ENCODE data around the gene LRRIQ1.

DNA sequence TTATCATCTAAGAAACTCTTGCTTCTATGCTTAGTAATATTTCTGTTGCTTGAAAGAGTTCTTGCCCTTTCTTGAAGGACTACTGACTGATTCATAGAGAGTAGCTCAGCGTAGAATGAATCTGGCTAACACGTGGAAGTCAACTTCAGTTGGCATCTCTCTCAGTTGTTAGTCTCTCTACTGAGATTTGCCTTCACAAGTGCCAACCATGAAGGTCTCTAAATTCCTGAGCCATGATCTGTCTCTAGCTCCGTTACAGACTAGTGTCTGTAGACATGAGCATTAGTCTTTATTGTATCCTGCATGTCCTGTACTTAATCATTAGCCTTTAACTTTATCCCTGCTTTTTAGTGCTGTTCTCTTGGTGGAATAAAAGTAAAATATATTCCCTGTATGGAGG lies 224.7 kb downstream of the LRRIQ1 start:
- TF ChIP-seq, protein P1, sequence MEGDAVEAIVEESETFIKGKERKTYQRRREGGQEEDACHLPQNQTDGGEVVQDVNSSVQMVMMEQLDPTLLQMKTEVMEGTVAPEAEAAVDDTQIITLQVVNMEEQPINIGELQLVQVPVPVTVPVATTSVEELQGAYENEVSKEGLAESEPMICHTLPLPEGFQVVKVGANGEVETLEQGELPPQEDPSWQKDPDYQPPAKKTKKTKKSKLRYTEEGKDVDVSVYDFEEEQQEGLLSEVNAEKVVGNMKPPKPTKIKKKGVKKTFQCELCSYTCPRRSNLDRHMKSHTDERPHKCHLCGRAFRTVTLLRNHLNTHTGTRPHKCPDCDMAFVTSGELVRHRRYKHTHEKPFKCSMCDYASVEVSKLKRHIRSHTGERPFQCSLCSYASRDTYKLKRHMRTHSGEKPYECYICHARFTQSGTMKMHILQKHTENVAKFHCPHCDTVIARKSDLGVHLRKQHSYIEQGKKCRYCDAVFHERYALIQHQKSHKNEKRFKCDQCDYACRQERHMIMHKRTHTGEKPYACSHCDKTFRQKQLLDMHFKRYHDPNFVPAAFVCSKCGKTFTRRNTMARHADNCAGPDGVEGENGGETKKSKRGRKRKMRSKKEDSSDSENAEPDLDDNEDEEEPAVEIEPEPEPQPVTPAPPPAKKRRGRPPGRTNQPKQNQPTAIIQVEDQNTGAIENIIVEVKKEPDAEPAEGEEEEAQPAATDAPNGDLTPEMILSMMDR (IDR thresholded peaks at IDR 0.05) = no peak
- no peak for TF ChIP-seq EZH2 (IDR thresholded peaks at IDR 0.05; ENCODE audit: borderline replicate concordance, insufficient read depth, low read depth, low read length, poor library complexity, severe bottlenecking)
